GM10847 (cell line): ENCODE data around the gene GNL1.

Experiments
- POLR2A ChIP-seq: IDR thresholded peaks from 2 replicates; pipeline ENCODE4 v1.6.1; 2011; ENCODE audit not compliant: insufficient read length; ENCODE audit errors: extremely low read depth

Gene GNL1

GRCh38 chr6:30572148-30572547 lies 15.9 kb upstream of the GNL1 start:
- TF ChIP-seq POLR2A: no peak

- no peak for TF ChIP-seq POLR2A
Measured at GRCh38 chr6:30571762-30572082, 15.4 kb upstream of the GNL1 start.

- TF ChIP-seq POLR2A: peak; percentile 95
Measured at GRCh38 chr6:30571075-30571761, 14.9 kb upstream of the GNL1 start, which contains the start of gene ABCF1. TSS of gene ABCF1 (plus strand) at chr6:30571442. CDS start at chr6:30571488, 46 bp downstream.

- no peak for TF ChIP-seq POLR2A
Measured at GRCh38 chr6:30570740-30571074, 14.4 kb upstream of the GNL1 start.

- no peak for TF ChIP-seq POLR2A
Measured at GRCh38 chr6:30570263-30570662, 14.0 kb upstream of the GNL1 start.

- TF ChIP-seq POLR2A: no peak
Measured at GRCh38 chr6:30568245-30568644, 12.0 kb upstream of the GNL1 start.

GRCh38 chr6:30565772-30566171 lies 9.5 kb upstream of the GNL1 start:
- no peak for TF ChIP-seq POLR2A

- no peak for TF ChIP-seq POLR2A
Measured at GRCh38 chr6:30564114-30564513, 7.8 kb upstream of the GNL1 start.

GRCh38 chr6:30562470-30563425 lies 6.5 kb upstream of the GNL1 start:
- no peak for TF ChIP-seq POLR2A

GRCh38 chr6:30560930-30561329 lies 4.6 kb upstream of the GNL1 start:
- no peak for TF ChIP-seq POLR2A

GRCh38 chr6:30557683-30557981 lies 1.3 kb upstream of the GNL1 start:
- no peak for TF ChIP-seq POLR2A

- TF ChIP-seq POLR2A: peak; percentile 52
Measured at GRCh38 chr6:30556906-30557682, 805 bp upstream of the GNL1 start, which contains the start of gene PRR3. TSS of gene PRR3 (plus strand) at chr6:30557295. CDS start at chr6:30557345, 50 bp downstream.

- TF ChIP-seq POLR2A: no peak
Measured at GRCh38 chr6:30555816-30556065, 548 bp downstream of the GNL1 start.

- TF ChIP-seq POLR2A: no peak
Measured at GRCh38 chr6:30554962-30555815, 1.1 kb downstream of the GNL1 start.

- TF ChIP-seq POLR2A: no peak
Measured at GRCh38 chr6:30554404-30554803, 1.9 kb downstream of the GNL1 start.
